SK-N-SH treated with all-trans-retinoic acid at 6 μM for 48 hours (cell line): Measurements from ENCODE around the gene HERC2.

Source experiments
- RARB ChIP-seq: fragments of 250-450 bp; sonication (Bioruptor Pico); IDR thresholded peaks from 2 replicates; pipeline ENCODE4 v1.8.0; 2021; ENCODE audit warnings: mild to moderate bottlenecking, moderate library complexity
- SNAI2 ChIP-seq: fragments of 250-450 bp; sonication (Bioruptor Pico); IDR thresholded peaks from 2 replicates; pipeline ENCODE4 v1.5.0; 2020; ENCODE audit warnings: mild to moderate bottlenecking, moderate library complexity

DNA sequence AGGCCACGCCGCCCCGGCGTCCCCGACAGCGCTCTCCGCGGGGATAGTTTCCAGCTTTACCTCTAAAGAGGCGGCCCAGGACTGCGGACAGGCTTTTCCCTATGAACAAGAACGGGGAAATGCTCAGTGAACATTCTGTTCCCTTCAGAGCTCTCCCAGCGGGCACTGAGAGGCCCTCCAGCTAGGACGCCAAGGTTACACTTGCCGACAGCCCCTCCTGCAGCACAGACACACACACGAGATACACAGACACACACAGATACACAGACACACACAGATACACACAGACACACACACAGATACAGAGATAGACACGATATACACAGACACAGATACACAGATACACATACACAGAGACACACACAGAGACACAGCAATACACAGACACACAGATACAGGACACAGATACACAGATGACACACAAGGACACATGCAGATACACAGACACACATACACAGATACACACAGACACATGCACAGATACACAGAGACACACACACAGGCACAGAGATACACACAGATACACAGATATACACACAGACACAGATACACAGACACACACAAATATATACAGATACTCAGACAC is 222.3 kb downstream of the HERC2 start:
- TF ChIP-seq RARB (CRISPR knock-in tag), result no peak
- no peak for TF ChIP-seq SNAI2
